ENCODE data around the gene LNPEP.
"Not testable (repeated sequence)": the region's sequence is repeated elsewhere in the genome, so short reads cannot be mapped to it uniquely, and the experiment has no call there.

Gene LNPEP

GRCh38 chr5:96928931-96929708 lies 6.8 kb upstream of the LNPEP start:
- in situ Hi-C loops (cut with MboI; ENCODE audit: low sequenced_read_pairs) = no loop called here

GRCh38 chr5:96930058-96930457 lies 5.8 kb upstream of the LNPEP start:
- in situ Hi-C loops (cut with MboI; ENCODE audit: low sequenced_read_pairs) = no loop called here

GRCh38 chr5:96930589-96930988 lies 5.3 kb upstream of the LNPEP start:
- in situ Hi-C loops (cut with MboI; ENCODE audit: low sequenced_read_pairs) = no loop called here

- in situ Hi-C loops (cut with MboI; ENCODE audit: low sequenced_read_pairs) = not testable (repeated sequence)
Observed at GRCh38 chr5:96931037-96931436, 4.8 kb upstream of the LNPEP start.

GRCh38 chr5:96931605-96932004 lies 4.3 kb upstream of the LNPEP start:
- in situ Hi-C loops (cut with MboI; ENCODE audit: low sequenced_read_pairs) = no loop called here

GRCh38 chr5:96932026-96932425 lies 3.9 kb upstream of the LNPEP start:
- in situ Hi-C loops (cut with MboI; ENCODE audit: low sequenced_read_pairs) = no loop called here

GRCh38 chr5:96933764-96934707 lies 1.8 kb upstream of the LNPEP start:
- in situ Hi-C loops (cut with MboI; ENCODE audit: low sequenced_read_pairs) = no loop called here

- in situ Hi-C loops (cut with MboI; ENCODE audit: low sequenced_read_pairs) = no loop called here
Observed at GRCh38 chr5:96934708-96935558, 947 bp upstream of the LNPEP start.

- in situ Hi-C loops (cut with MboI; ENCODE audit: low sequenced_read_pairs) = no loop called here
Observed at GRCh38 chr5:96936431-96937320, 796 bp downstream of the LNPEP start.

- in situ Hi-C loops (cut with MboI; ENCODE audit: low sequenced_read_pairs) = no loop called here
Observed at GRCh38 chr5:96940586-96940985, 4.7 kb downstream of the LNPEP start.

GRCh38 chr5:96941140-96941539 lies 5.3 kb downstream of the LNPEP start:
- in situ Hi-C loops (cut with MboI; ENCODE audit: low sequenced_read_pairs) = no loop called here

GRCh38 chr5:96942078-96942477 lies 6.2 kb downstream of the LNPEP start:
- in situ Hi-C loops (cut with MboI; ENCODE audit: low sequenced_read_pairs) = no loop called here

- in situ Hi-C loops (cut with MboI; ENCODE audit: low sequenced_read_pairs) = no loop called here
Observed at GRCh38 chr5:96942911-96943310, 7.0 kb downstream of the LNPEP start.

GRCh38 chr5:96943799-96944198 lies 7.9 kb downstream of the LNPEP start:
- in situ Hi-C loops (cut with MboI; ENCODE audit: low sequenced_read_pairs) = no loop called here

- in situ Hi-C loops (cut with MboI; ENCODE audit: low sequenced_read_pairs) = no loop called here
Observed at GRCh38 chr5:96945144-96945897, 9.4 kb downstream of the LNPEP start.

- in situ Hi-C loops (cut with MboI; ENCODE audit: low sequenced_read_pairs) = no loop called here
Observed at GRCh38 chr5:96946381-96946780, 10.5 kb downstream of the LNPEP start.

- in situ Hi-C loops (cut with MboI; ENCODE audit: low sequenced_read_pairs) = no loop called here
Observed at GRCh38 chr5:96952118-96952750, 16.4 kb downstream of the LNPEP start.

- in situ Hi-C loops (cut with MboI; ENCODE audit: low sequenced_read_pairs) = no loop called here
Observed at GRCh38 chr5:96952974-96953730, 17.3 kb downstream of the LNPEP start.

All from HL-60/S4 (cell line).